Fibroblast of lung (primary cell): ENCODE measurements around the gene TMEM132E.

Source experiments
- EZH2 ChIP-seq: IDR thresholded peaks from 2 replicates; pipeline ENCODE4 v1.5.1; 2012; ENCODE audit warnings: low read length, control low read depth, mild to moderate bottlenecking; ENCODE audit errors: missing control alignments
- TF ChIP-seq, protein P1 (sequence below), 2 donors: IDR thresholded peaks in 1 of 2; conservative IDR thresholded peaks in 1 of 2; 1 replicate in 1 of 2; 2 replicates in 1 of 2; pipeline ENCODE4 v1.5.1; 2011 to 2012; ENCODE audit warnings: low read length in 2 of 2, control low read depth in 1 of 2, inconsistent platforms in 1 of 2, low read depth in 1 of 2, mild to moderate bottlenecking in 1 of 2

DNA sequence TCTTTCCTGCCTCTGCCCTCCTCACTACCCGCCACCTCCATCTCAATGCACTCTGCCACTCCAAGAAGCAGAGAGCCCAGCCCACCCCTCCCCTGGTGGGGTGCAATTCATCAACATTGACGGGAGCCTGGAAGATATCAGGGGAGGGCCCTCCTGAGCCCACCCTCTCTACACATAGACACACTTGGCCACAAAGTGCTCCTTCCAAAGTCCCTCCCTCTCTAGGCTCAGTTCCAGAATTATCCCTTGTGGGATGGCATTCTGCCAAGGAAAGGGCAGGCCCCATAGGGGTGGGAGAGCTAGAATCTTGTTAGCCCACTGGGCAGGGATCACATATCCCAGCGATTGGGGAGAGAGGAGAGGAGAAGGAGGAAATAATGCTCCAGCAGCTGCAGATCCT lies 66.2 kb downstream of the TMEM132E start:
- TF ChIP-seq, protein P1, sequence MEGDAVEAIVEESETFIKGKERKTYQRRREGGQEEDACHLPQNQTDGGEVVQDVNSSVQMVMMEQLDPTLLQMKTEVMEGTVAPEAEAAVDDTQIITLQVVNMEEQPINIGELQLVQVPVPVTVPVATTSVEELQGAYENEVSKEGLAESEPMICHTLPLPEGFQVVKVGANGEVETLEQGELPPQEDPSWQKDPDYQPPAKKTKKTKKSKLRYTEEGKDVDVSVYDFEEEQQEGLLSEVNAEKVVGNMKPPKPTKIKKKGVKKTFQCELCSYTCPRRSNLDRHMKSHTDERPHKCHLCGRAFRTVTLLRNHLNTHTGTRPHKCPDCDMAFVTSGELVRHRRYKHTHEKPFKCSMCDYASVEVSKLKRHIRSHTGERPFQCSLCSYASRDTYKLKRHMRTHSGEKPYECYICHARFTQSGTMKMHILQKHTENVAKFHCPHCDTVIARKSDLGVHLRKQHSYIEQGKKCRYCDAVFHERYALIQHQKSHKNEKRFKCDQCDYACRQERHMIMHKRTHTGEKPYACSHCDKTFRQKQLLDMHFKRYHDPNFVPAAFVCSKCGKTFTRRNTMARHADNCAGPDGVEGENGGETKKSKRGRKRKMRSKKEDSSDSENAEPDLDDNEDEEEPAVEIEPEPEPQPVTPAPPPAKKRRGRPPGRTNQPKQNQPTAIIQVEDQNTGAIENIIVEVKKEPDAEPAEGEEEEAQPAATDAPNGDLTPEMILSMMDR (conservative IDR thresholded peaks at IDR 0.05 in 1 of 2, IDR thresholded peaks at IDR 0.05 in 1 of 2; ENCODE audit: low read depth in 1 of 2, low read length in 2 of 2), result no peak
- no peak for TF ChIP-seq EZH2
